Superior temporal gyrus (tissue), 1 donor: Measurements from ENCODE around the gene TRPC4.

Source experiments
- DNase-seq: peaks from one replicate; pipeline ENCODE4 v3.0.0-alpha.2; 2016; ENCODE audit errors: extremely low spot score

The TRPC4 gene

DNA sequence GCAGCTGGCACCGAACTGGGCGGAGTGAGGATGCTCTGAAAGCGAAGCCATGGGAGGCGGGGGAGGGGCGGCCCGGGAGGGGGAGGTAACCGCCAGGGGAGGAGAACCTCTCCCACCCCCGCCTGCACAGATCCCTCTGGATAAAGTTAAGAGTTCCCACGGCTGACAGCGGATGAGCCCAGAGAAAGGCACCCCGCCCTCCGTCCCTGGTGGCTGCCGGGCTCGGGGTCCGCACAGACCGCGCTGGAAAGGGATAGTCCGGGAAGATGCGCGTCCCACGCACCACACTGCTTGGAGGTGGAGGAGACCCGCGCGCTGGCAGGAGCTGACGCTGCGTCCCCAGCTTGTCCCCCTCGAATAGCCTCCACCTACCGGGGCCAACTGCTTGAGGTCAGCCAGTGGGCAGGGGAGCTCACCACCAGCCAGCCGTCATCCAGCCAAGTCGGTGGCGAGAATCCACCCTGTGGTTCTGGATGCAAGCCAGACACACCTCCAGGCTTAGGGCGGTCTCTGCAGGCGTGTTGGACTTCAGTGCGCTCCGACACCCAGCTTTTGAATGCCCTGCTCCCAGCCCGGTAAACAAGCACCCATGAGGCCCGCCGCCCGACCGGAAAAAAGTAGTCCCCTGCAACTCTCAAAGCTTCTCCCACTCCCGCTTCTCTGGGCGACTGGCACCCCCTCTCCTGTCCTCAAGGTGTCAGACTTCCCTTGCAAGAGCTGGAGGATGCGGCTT is at the start of gene TRPC4:
Gene TRPC4, minus strand, starts transcription at position 17 of the 733 bp plus-strand sequence. CDS start 86,439 bp downstream, outside the sequence.
- no peak for DNase-seq

DNA sequence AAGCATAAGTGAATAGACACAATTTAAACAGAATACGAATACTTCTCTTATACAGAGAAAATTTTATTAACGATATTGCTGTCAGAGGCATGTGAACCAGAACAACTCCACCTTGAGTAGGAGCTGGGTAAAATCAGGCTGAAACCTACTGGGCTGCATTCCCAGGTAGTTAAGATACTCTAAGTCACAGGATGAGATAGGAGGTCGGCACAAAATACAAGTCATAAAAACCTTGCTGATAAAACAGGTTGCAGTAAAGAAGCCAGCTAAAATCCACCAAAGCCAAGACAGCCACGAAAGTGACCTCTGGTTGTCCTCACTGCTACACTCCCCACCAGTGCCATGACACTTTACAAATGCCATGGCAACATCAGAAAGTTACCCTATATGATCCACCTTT is 49.2 kb upstream of the TRPC4 start:
- DNase-seq = no peak

DNA sequence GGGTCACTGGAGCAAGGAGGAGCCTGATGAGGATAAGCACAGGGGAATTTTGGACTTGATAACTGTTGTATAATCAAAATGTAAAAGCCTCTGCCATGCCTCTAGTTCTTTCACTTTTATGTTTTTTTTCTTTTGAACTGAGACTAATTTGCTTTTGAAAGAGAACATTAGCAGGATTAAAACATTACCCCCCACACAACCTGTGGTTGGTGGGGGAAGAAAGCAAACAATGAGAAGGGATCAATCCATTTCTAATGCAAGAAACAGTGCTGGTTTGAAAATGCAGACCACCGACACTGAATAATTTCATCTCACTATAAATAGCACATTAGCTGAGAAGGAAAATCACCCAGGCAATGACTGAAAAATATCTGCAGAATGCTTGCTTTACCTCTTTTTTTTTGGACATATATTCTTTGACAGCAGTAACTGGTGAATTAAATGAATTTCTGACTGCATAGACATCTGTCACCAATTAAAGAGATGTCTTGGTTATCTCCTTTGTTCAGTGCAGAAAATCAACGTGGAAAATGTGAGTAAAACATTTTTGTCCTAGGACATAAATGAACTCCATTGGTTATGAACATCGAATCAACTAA is 48.6 kb upstream of the TRPC4 start:
- DNase-seq = no peak

DNA sequence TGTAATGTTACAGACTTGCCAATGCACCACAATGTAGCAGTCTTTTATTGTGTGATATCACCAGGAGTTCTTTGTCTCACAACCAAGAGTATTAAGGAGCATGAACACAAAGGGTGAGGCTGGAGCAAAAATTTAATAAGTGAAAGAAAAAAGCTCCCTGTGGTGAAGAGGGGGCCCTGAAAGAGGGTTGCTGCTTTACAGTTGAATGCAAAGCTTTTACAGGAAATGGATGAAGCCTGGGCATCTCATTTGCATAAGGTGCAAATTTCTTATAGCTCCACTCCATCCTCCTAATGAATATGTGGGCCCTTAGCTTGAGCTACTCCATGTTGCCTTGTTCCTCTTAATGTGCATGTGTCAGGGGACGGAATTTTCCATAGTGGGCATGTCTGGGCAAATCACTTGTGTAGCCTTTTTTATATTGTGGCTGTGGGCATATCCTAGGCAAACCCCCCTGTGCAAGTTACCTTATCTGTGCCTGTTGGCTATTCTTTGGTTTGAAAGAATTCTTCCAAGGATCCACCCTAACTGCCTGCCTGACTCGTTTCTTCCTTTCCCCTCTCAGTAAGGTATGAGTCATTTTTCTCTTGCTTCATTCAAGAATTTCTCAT is 45.3 kb upstream of the TRPC4 start:
- no peak for DNase-seq

DNA sequence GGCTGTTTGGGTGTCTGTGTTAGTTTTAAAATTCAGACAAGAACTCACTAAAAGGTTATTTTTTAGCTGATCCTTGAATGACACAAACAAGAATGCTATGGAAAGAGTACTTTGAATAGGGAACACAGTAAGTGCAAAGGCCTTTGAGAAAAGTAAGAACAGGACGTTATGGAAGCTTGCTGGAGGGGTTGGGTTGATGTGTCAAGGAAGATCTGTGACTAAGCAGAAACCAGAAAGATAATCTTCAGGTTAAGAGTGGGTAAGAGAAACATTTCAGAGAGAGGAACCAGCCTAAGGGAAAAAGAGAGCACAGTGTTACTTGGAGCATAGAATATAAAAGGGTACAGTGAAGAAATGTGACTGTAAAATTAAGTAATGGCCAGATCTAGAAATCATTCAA is 41.2 kb upstream of the TRPC4 start:
- DNase-seq = no peak

DNA sequence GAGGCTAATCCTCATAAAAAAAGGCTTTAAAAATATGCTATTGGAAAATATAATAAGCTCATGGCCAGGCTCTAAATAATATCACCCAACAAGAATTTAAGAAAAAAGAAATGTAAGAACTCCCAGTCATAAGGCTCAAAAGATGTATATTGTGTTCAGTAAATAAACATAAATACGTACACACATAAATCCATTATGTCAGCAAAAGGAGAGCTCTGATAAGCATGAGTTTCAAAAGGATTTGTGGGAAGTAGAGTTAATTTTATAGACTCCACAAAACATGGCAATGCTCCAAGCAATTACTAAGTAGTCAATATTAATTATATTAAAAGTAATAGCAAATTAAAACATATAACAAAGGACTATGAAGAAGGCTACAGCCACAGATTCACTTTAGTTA is 37.3 kb upstream of the TRPC4 start:
- no peak for DNase-seq

DNA sequence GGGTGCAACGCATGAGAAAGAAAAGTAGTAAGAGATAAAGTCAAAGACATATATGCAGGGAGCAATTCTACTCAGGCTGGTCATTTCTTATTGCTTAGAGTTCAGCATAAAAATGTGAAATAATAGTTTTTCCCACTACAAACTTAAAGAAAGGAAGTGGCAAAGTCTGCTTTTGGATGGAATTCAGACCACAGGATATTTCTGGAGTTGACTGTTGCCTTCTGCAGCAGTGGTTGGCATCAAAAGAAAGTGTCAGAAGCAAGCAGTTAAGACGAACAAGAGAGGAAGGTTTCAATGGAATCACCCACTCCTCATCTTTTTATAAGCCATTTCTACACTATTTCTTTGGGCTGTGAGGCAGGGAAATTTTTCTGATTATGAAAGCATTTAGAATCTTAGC is 36.2 kb upstream of the TRPC4 start:
- DNase-seq = no peak

DNA sequence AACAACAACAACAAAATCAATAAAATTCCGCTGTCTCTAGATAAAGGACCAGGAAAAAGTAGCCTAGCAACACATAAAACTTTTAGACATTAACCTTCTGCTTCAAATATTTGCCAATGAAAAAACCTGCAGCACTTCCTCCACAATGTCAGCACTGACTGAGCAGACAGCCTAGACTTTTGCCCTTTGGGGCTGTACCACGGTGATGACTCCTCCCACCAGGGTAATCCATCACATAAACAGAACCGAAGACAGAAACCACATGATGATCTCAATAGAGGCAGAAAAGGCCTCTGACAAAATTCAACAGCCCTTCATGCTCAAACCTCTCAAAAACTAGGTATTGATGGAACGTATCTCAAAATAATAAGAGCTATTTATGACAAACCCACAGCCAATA is 30.2 kb upstream of the TRPC4 start:
- DNase-seq = no peak

DNA sequence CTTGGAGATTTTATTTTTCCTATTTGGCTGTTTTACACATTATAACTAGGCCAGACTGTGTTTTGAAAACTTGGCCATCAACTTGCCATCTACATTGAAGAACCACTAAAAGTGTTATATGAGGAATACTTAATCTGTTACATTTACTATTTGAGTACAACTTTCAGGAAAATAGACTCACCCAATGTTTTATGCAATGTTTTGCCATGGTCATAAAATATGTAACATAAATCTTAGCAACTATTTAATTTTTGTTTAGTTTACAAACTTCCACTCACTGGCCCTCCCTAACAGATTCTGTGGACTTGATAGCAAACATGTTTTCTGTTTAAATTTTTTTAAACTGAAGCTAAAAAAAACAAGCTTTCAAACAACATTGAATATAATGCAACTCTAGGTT is 23.7 kb upstream of the TRPC4 start:
- DNase-seq = no peak

DNA sequence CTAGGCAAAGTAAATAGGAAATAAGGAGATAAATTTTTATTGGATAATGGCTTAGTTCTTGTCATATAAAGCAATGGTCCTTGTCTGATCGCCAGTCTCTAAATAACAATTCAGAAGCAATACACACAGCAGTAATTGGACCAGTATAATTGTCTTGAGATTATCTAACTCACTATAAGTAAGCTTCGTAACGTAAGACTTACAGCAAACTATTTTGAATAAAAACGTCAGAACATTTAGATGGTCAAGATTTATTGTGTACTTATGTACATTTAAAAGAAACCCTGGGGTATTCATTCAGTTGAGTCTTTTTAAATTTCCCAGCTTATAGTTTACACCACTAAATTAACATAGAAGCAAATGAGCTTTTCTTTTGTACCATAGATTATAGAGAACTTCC is 20.2 kb upstream of the TRPC4 start:
- no peak for DNase-seq

DNA sequence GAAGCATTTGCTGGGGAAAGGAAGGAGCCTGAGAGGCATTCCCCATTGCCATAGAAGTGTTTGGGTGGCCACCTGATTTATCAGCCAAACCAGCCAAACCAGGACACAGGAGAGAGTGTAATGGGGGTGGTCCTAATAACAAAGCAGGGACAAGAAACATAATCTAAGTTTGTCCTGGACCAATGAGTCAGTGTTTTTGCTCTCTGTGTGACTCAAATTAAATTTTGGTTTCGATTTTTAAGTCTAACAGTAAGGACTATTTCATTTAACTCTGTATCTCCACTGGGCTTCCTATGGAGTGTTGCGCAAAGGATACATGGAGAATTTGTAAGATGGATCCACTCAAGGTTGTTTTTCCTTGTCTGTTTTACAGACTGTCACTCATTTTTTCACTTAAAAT is 19.5 kb upstream of the TRPC4 start:
- DNase-seq = no peak

DNA sequence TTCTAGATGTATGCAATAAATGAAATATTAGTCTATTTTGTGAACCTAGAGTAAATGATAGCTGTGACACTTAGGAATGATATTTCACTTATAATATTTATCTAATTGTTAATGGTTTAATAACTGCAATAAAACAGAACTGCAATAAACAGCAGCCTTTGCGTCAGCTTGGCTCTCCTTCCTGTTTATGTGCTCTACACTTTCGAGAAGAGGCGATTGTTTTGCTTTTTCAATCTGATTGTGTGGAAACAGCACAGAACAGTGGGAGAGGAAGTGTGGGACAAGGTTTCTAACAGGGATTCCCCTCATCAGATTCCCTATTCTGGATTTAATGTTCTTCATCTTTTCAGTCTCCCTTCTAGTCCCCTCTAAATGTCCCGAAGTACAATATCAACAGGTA is 17.3 kb upstream of the TRPC4 start:
- no peak for DNase-seq

DNA sequence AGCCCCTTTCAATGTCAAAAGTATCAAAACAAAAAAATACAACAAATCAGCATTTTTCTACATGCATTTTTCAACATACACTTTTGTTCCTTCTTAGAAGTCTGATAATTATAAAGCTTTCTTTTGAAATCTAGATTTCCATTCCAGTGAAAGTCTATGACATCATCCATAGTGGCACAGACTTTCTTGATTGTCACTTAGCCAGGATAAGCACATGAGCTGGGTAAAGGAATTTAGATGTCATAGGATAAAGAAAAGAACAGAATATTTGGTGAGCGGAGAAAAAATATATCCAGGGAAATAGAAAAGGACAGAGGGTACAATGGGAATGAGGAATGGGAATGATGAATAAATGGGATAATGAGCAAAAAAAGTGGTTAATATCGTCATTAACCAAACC is 15.1 kb upstream of the TRPC4 start:
- DNase-seq = no peak

DNA sequence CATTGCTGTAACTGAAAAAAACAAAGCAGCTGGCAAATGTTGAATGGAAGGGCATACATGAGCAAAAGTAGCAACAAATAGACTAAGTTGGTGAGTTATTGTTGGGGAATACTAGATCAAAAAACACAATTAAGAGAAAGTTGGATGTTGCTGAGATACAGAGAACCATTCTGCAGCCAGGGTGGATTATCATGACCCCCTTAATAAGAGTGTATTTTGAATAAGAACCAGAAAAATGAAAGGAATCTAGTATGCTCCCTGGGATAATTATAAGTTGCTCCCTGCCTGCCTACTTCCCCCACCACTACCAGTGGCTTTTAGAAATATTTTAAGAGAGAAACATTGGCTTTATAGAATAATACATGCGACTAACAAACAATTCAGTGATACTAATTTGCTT is 14.5 kb upstream of the TRPC4 start:
- DNase-seq = no peak

DNA sequence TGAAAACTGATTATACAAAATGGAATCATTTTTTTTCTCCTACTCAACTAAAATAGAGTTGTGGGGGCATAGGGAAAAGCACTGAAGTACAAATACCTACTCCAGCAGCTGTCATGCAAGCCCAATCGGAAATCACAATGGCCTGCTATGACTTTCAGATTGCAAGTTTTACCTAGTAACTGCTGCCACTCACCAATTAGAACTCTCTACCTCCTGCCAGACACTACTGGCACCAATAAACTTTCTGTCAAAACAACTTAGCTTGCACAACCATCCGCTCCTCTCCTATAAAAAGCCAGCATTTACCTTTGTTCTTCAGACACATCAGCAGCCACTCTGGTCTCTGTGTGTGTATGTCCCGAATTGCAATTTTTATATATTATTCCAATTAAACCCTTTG is 9.3 kb upstream of the TRPC4 start:
- DNase-seq = no peak

DNA sequence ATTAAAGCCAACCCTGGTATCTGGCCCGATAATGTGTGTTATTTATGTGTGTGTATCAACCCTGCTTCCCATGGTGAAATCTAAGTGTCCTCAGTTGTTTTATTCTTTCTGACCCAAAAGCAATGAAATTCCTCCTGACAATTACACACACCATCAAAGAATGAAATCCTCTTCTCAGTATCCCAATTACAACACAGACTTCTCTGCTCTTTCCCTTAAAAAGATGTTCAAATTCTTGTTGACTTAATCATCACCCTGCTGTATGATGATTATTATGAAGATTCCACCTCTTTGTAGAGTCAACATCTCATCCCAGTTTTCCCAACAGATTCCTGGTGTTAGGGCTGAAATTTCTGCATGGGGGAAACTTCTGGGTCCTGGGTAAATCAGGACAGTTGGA is 8.9 kb upstream of the TRPC4 start:
- no peak for DNase-seq

DNA sequence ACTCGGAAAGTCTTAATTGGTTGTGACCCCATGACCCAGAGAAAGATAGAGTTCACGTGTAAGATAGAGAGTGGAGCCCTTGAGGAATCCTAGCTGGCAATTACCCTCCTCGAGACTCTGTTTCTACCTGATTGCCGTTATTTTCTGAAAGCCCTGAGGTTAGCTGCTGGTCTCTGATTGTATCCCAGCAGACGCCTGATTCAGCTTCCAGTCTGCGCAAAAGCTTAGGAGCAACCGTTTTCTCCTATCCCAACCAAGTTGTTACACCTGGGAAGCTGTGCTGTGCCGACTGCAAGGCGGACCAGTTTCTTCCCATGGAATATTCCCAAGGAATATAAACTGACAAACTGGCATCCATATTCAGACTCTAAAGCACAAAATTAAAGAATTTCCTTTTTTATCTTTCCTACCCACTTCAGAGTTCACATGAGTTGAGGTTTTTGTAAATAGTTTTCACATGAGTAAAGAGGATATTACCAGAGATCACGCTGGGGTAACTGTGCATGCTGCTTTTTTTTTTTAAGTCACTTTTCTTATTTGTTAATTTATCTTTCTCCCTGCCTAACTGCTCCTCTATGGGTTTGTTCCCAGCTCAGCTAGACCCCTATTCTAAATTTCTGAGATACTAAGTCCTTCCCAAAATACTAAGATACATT is 1.5 kb upstream of the TRPC4 start:
- peak; percentile 13 for DNase-seq

DNA sequence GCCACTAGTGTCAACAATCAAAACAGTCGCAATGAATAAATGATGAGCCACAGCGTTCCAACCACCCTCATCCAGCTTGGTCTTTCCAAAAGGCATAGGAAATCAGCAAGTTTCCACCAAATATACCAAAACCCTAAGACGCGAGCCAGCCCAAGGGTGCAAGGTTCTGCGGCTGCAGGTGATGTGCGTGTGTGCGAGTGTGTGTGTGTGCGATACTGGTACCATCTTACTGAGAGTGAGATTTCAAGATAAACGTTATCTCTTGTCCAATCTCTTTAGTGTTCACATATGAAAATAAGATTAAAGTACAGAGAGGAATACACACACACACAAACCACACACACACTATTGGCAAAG is 895 bp upstream of the TRPC4 start:
- DNase-seq = peak; percentile 53

DNA sequence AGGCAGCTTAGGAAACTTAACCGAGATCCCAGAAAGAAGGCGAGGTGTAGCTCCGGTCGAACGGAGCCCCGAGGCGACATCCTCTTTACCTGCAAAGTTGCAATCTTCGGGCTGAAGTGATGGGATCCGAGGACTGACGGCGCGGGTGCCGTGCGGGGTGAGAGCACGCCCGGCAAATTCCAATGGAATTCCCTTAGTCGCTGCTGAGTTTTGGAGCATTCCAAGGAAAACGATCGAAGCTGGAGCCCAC is 141 bp downstream of the TRPC4 start:
- peak; percentile 15 for DNase-seq

DNA sequence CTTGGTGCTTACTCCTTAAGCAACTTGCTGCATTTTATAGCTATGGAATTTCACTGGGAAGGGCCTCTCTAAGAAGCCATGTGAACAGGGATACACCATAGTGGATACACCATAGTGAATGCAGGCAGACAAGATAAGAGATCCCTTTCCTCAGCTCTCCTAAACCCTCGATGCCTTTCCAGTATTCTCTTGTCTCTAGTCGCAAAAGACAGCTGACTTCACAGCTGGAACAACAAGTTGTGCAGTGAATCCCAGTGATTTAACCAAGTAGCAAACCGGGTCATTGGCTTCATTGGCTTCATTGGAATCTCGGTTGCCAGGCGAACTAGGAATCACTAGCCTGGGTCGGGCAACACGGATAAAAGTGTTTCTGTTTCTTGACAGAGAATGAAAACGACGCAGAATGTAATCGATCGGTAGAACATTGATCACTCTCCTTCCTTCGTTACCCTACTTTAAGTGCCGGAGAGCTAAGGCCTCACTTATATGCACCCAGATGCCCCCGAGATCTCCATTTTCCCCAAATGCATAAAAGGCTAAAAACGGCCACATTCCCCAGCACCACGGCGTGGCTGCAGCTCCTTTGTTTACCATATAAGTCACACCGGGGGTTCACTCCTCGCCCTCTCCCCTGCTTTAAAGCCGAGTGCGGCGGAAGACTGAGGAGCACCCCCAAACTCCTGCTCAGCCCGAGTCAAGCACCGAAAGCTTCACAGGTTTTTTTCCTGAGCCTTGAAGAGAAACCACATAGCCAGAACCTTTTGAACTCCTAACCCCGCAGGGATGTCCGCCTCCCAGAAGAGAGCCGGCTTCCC is 674 bp downstream of the TRPC4 start:
- DNase-seq = peak; percentile 55

DNA sequence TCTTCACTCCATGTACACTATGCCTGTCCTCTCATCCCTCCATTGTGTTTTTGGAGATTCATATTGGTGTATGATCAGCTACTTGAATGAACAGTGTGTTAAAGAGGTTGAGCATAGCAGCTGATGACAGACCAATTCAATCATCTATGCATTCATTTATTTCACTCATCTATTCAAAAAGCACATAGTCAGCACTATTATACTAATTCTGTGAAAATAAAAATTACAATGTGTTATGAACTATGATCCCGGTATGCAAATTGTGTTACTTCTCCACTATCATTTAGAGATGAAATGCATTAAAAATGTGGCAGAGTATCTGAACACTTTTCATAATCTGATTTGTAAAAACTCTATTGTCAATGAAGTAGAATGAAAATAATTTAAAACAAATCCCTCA is 5.9 kb downstream of the TRPC4 start:
- no peak for DNase-seq

DNA sequence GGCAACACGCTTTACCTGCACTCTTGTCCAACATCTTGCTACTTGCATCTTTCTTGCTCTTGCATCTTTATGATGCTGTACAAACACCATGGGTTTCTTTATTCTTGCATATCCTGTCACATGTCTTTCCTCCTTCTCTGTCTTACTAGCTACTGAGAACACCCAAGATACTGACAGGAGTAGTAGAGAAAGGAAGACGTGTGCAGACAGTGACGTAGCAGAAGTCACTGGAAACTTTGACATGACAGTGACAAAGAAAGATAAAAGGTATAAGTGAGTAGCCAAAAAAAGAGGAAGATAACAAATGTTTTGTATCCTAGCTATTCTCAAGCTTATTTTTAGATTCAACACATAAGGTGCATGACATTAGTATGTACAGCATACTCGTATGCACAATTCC is 34.2 kb downstream of the TRPC4 start:
- no peak for DNase-seq
